ENCODE data around the gene SYNE2.
"Not testable (repeated sequence)": the region's sequence is repeated elsewhere in the genome, so short reads cannot be mapped to it uniquely, and the experiment has no call there.

SYNE2 gene

GRCh38 chr14:64037869-64038745 is 185.3 kb downstream of the SYNE2 start:
- not testable (repeated sequence) for DNase-seq

GRCh38 chr14:64038841-64039542 is 186.2 kb downstream of the SYNE2 start:
- no peak for DNase-seq

GRCh38 chr14:64040044-64040443 is 187.2 kb downstream of the SYNE2 start:
- no peak for DNase-seq

- DNase-seq = not testable (repeated sequence)
These were observed 190.5 kb downstream of the SYNE2 start for GRCh38 chr14:64043296-64043695.

- no peak for DNase-seq
These were observed 192.3 kb downstream of the SYNE2 start for GRCh38 chr14:64045091-64045490.

GRCh38 chr14:64049616-64050381 is 197.0 kb downstream of the SYNE2 start:
- no peak for DNase-seq

- DNase-seq = no peak
These were observed 201.2 kb downstream of the SYNE2 start for GRCh38 chr14:64053694-64054669.

GRCh38 chr14:64059454-64060198 is 206.8 kb downstream of the SYNE2 start:
- DNase-seq = no peak

- no peak for DNase-seq
These were observed 207.4 kb downstream of the SYNE2 start for GRCh38 chr14:64060199-64060545.

GRCh38 chr14:64060648-64061096 is 207.9 kb downstream of the SYNE2 start:
- DNase-seq = no peak

- DNase-seq = no peak
These were observed 208.3 kb downstream of the SYNE2 start for GRCh38 chr14:64061115-64061514.

GRCh38 chr14:64061706-64062105 is 208.9 kb downstream of the SYNE2 start:
- DNase-seq = no peak

- DNase-seq = no peak
These were observed 209.7 kb downstream of the SYNE2 start for GRCh38 chr14:64062381-64063115.

GRCh38 chr14:64064447-64064846 is 211.6 kb downstream of the SYNE2 start:
- DNase-seq = no peak

GRCh38 chr14:64069634-64070359 is 217.0 kb downstream of the SYNE2 start:
- DNase-seq = no peak

- DNase-seq = no peak
These were observed 222.3 kb downstream of the SYNE2 start for GRCh38 chr14:64074961-64075612.

GRCh38 chr14:64075613-64076005 is 222.8 kb downstream of the SYNE2 start:
- DNase-seq = no peak

- no peak for DNase-seq
These were observed 227.6 kb downstream of the SYNE2 start for GRCh38 chr14:64080452-64080851.

- DNase-seq = no peak
These were observed 228.5 kb downstream of the SYNE2 start for GRCh38 chr14:64081174-64081746.

Measured in DMS79 treated with DMSO at 0.1 percent for 48 hours (cell line).